ENCODE measurements around the gene KIF3C. TPM values are rescaled to one million over a fixed set of nuclear protein-coding genes. Genes with fewer than 3 reads are reported as not detected.

The KIF3C gene
- total RNA-seq, 1 donor from 2014 or later = 56.2 TPM

Other genes starting within 250 kb of the KIF3C start
- gene ASXL2, start 104.0 kb downstream of the KIF3C start, total RNA-seq = 22.7 and 25.5 TPM in 2 replicates
- 112 and 113 TPM in 2 replicates for gene RAB10, start 51.6 kb upstream of the KIF3C start, total RNA-seq
- gene GAREM2, start 190.6 kb upstream of the KIF3C start, total RNA-seq = 21.3 and 21.8 TPM in 2 replicates

All from neural crest cell (in vitro differentiated cells).